ENCODE measurements around the gene ZNF200.
"Not testable (repeated sequence)": the region's sequence is repeated elsewhere in the genome, so short reads cannot be mapped to it uniquely, and the experiment has no call there.

ZNF200 gene

GRCh38 chr16:3197694-3198333 is 37.1 kb downstream of the ZNF200 start:
- DNase-seq: not testable (repeated sequence)

- DNase-seq: no peak
These were observed 39.0 kb downstream of the ZNF200 start for GRCh38 chr16:3195975-3196374.

- no peak for DNase-seq
These were observed 40.2 kb downstream of the ZNF200 start for GRCh38 chr16:3194792-3195191.

GRCh38 chr16:3193221-3194212 is 41.4 kb downstream of the ZNF200 start:
- DNase-seq: no peak

- DNase-seq: no peak
These were observed 42.4 kb downstream of the ZNF200 start for GRCh38 chr16:3192476-3193019.

GRCh38 chr16:3190949-3191353 is 44.0 kb downstream of the ZNF200 start:
- no peak for DNase-seq

- DNase-seq: no peak
These were observed 45.1 kb downstream of the ZNF200 start for GRCh38 chr16:3189869-3190268.

- DNase-seq: peak; percentile 39
These were observed 45.8 kb downstream of the ZNF200 start for GRCh38 chr16:3188925-3189825.

GRCh38 chr16:3188675-3188924 is 46.4 kb downstream of the ZNF200 start:
- no peak for DNase-seq

GRCh38 chr16:3187798-3188674 is 46.9 kb downstream of the ZNF200 start, which contains the start of gene OR1F1:
OR1F1 (plus strand) TSS chr16:3188204.
- peak; percentile 62 for DNase-seq

- DNase-seq: no peak
These were observed 47.8 kb downstream of the ZNF200 start for GRCh38 chr16:3186946-3187690.

- DNase-seq: no peak
These were observed 51.4 kb downstream of the ZNF200 start for GRCh38 chr16:3183445-3184139.

GRCh38 chr16:3182608-3183444 is 52.1 kb downstream of the ZNF200 start:
- DNase-seq: peak; percentile 45

GRCh38 chr16:3182293-3182607 is 52.7 kb downstream of the ZNF200 start:
- not testable (repeated sequence) for DNase-seq

GRCh38 chr16:3180445-3180878 is 54.5 kb downstream of the ZNF200 start:
- DNase-seq: no peak

GRCh38 chr16:3179651-3180050 is 55.3 kb downstream of the ZNF200 start:
- DNase-seq: no peak

- DNase-seq: peak; percentile 28
These were observed 59.5 kb downstream of the ZNF200 start for GRCh38 chr16:3175157-3176093.

- DNase-seq: no peak
These were observed 60.3 kb downstream of the ZNF200 start for GRCh38 chr16:3174618-3175148.

Data from activated naive CD4-positive, alpha-beta T cell treated with anti-CD3 and anti-CD28 coated beads, Interleukin-2, amount 50 U/mL, for 16 hours (primary cell).